Breast epithelium (tissue), 4 donors: Measurements from ENCODE around the gene ZBTB5. TPM values are rescaled to one million over a fixed set of nuclear protein-coding genes. Genes with fewer than 3 reads are reported as not detected.
A peak's percentile ranks its signal among the peaks of the same experiment; 100 is the strongest.

Experiments
- DNase-seq, 2 donors: peaks; one replicate each; pipeline ENCODE4 v3.0.0-alpha.2; 2019; ENCODE audit warnings: low spot score in 2 of 2
- H3K27ac ChIP-seq, 2 donors: fragments of 200-600 bp; sonication (generic) in 1 of 2; one replicate each; pipeline ENCODE4 v1.5.1; 2016 to 2019; ENCODE audit warnings: mild to moderate bottlenecking in 1 of 2
- H3K27me3 ChIP-seq, 2 donors: fragments of 200-600 bp; sonication (generic) in 1 of 2; one replicate each; pipeline versions ENCODE4 v1.5.1 to v1.6.0; 2017 to 2019; ENCODE audit warnings: control low read depth in 1 of 2, mild to moderate bottlenecking in 1 of 2
- H3K36me3 ChIP-seq: fragments of 200-600 bp; one replicate; pipeline ENCODE4 v1.5.1; 2019
- H3K4me1 ChIP-seq, 2 donors: fragments of 200-600 bp; sonication (generic); one replicate each; pipeline ENCODE4 v1.5.1; 2016 to 2019; ENCODE audit warnings: control low read depth in 1 of 2
- H3K4me3 ChIP-seq, 3 donors: fragments of 200-600 bp; sonication (generic); 1 replicate in 2 of 3; 2 replicates in 1 of 3; pipeline ENCODE4 v1.5.1; 2016 to 2019; ENCODE audit warnings: mild to moderate bottlenecking in 3 of 3, moderate library complexity in 2 of 3
- H3K9me3 ChIP-seq, 2 donors: fragments of 200-600 bp; sonication (generic) in 1 of 2; one replicate each; pipeline ENCODE4 v1.5.1; 2016 to 2019; ENCODE audit warnings: control low read depth in 1 of 2
- CTCF ChIP-seq, 3 donors: fragments of 450-650 bp; IDR thresholded peaks; one replicate each; pipeline ENCODE4 v1.5.1; 2016 to 2017; ENCODE audit warnings: antibody characterized with exemption in 3 of 3, mild to moderate bottlenecking in 3 of 3, moderate library complexity in 3 of 3
- POLR2A ChIP-seq: fragments of 450-650 bp; IDR thresholded peaks from one replicate; pipeline ENCODE4 v1.6.1; 2016; ENCODE audit warnings: antibody characterized with exemption, mild to moderate bottlenecking, moderate library complexity
- POLR2AphosphoS5 ChIP-seq, 3 donors: sonication (generic); formaldehyde crosslinking; IDR thresholded peaks; one replicate each; pipeline ENCODE4 v1.6.1; 2017; ENCODE audit warnings: antibody characterized with exemption in 3 of 3
- intact Hi-C: fragments of 100-400 bp; cut with DNase I; formaldehyde crosslinking; loops from one replicate; pipeline ENCODE4 v1.15.1; 2023; ENCODE audit warnings: low total_unique reads
- total RNA-seq, 3 donors: library from RNA; depleted of rRNA; stranded (reverse); fragments of >200 nt; gene quantifications; one replicate each; pipeline ENCODE4 v1.1.0, GENCODE V29; 2016

Gene ZBTB5
- total RNA-seq, 3 donors from 2014 or later: 10.6 to 21.5 (median 14.7) TPM

DNA sequence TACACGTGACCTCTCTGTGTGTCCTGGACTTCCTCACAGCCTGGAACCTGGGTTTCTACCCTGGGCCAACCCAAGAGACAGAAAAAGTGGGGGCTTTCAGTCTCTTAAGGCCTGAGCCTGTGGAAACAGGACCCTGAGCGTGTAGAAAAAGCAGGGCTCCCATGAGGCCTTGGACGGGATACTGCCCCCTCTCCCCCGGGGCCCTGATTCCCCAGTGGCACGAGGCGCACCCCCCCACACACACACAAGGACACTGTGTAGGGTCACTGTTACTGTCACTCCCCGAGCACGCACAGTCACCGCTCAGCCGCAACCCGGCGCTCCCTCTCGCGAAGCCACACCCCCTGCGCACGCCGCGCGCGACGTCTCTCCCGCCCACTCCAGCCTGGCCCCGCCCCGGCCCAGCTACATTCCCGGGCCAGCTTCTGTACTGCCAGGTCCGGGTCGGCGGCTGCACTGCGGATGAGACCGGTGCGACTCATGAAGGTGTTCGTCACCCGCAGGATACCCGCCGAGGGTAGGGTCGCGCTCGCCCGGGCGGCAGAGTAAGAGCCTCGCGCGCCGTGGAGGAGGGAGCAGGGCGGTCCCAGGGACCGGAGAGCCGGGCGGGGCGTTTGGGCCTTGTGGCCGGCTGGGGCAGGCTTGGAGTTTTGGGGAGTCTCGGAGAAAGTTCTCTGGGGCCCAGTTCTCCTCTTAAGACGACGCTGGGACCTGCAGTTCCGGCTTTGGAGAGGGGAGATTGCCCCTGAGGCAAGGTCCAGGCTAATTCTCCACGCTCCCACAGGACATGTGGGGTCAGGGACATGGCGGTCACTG, 42.8 kb downstream of the ZBTB5 start, which contains the start of gene GRHPR:
TSS of gene GRHPR (plus strand) at position 408 of the 816 bp plus-strand sequence. CDS start at position 463, 55 bp downstream.
- DNase-seq: peak; percentile 77 to 89
- H3K27ac ChIP-seq: peak within 1 kb of the TSS; percentile 84 to 89
- intact Hi-C loops: loop anchor here (10.0 kb wide), 2 partner anchors 62 to 322 kb away; partner anchors contain the start of gene POLR1E
- no peaks in the 10 kb centered on the region for H3K9me3 ChIP-seq
- peaks cover 12 to 23% of the 10 kb centered on the region in 2 donors for H3K4me1 ChIP-seq
- peak; percentile 69 to 80 (median 69) for TF ChIP-seq POLR2AphosphoS5 (IDR thresholded peaks at IDR 0.05)
- no peak for TF ChIP-seq CTCF (IDR thresholded peaks at IDR 0.05)
- TF ChIP-seq POLR2A: peak; percentile 51
- no peaks in the 10 kb centered on the region for H3K36me3 ChIP-seq
- H3K4me3 ChIP-seq: peak within 1 kb of the TSS; percentile 71 to 75 (median 73)
- H3K27me3 ChIP-seq: no peaks in the 10 kb centered on the region

- Histone ChIP-seq H3K27me3 (no peaks in the 10 kb centered on the region), H3K27ac (peak overlapping the region; percentile 84 to 89), H3K36me3 (no peaks in the 10 kb centered on the region), H3K4me3 (peak overlapping the region; percentile 71 to 75 (median 73)), H3K9me3 (no peaks in the 10 kb centered on the region), H3K4me1 (peaks cover 12 to 23% of the 10 kb centered on the region in 2 donors)
- no peak for DNase-seq
- no peak for TF ChIP-seq POLR2AphosphoS5 (IDR thresholded peaks at IDR 0.05)
- intact Hi-C loops: loop anchor here (10.0 kb wide), 2 partner anchors 63 to 323 kb away; partner anchors contain the start of gene POLR1E
These were observed 43.3 kb downstream of the ZBTB5 start for GRCh38 chr9:37421914-37422288.

DNA sequence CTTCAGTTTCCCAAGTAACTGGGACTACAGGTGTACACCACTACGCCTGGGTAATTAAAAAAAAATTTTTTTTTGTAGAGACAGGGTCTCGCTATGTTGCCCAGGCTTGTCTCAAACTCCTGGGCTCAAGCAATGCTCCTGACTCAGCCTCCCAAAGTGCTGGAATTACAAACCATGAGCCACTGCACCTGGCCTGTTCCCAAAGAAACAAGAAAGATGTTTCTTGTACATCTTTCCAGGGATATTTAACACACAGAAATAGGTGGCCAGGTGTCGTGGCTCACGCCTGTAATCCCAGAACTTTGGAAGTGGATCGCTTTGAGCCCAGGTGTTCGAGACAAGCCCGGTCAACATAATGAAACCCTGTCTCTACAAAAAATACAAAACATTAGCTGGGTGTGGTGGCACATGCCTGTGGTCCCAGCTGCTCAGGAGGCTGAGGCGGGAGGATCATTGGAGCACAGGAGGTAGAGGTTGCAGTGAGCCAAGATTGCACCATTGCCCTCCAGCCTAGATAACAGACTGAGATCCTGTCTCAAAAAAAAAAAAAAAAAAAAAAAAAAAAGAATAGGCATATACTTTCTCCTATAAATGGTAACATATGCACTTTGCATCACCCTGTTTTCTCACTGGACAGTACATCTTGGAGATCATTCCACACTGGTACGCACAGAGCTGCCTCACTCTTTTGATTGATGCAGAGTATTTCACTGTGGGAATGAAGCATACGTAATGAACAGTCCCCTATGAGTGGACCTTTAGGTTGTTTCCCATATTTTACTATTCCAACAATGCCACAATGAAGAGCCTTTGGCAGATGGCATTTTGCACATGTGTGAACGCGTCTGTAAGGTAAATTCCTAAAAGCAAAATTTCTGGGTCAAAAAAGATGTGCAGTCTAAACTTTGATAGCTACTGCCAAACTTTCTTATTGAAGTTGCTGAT, 44.7 kb downstream of the ZBTB5 start:
- Histone ChIP-seq H3K4me1 (peaks cover 12 to 23% of the 10 kb centered on the region in 2 donors), H3K4me3 (no peak overlapping the region), H3K9me3 (no peaks in the 10 kb centered on the region), H3K36me3 (no peaks in the 10 kb centered on the region), H3K27me3 (no peaks in the 10 kb centered on the region), H3K27ac (no peak overlapping the region)
- TF ChIP-seq POLR2A (no peak), POLR2AphosphoS5 (IDR thresholded peaks at IDR 0.05) (no peak), CTCF (IDR thresholded peaks at IDR 0.05) (no peak)
- no peak for DNase-seq
- intact Hi-C loops: loop anchor here (10.0 kb wide), 2 partner anchors 64 to 324 kb away; partner anchors contain the start of gene POLR1E

DNA sequence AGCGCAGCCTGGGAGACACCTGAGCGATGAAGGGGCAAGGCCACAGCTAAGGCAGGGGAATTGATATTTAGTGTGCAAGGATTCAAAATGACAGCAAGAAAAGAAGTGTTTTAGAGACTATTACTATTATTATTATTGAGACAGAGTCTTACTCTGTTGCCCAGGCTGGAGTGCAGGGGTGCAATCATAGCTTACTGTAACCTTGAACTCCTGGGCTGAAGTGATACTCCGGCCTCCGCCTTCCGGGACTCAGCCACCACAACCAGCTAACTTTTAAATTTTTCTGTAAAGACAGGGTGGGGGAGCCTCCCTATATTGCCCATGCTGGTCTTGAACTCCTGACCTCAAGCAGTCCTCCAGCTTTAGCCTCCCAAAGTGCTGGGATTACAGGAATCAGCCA, 46.0 kb downstream of the ZBTB5 start:
- Histone ChIP-seq H3K9me3 (no peaks in the 10 kb centered on the region), H3K36me3 (no peaks in the 10 kb centered on the region), H3K27me3 (no peaks in the 10 kb centered on the region), H3K4me3 (no peak overlapping the region), H3K27ac (no peak overlapping the region), H3K4me1 (peaks cover 2 to 14% of the 10 kb centered on the region in 2 donors)
- no peak for DNase-seq
- TF ChIP-seq POLR2AphosphoS5 (IDR thresholded peaks at IDR 0.05) (no peak), CTCF (IDR thresholded peaks at IDR 0.05) (no peak), POLR2A (no peak)
- intact Hi-C loops: no loop called here

DNA sequence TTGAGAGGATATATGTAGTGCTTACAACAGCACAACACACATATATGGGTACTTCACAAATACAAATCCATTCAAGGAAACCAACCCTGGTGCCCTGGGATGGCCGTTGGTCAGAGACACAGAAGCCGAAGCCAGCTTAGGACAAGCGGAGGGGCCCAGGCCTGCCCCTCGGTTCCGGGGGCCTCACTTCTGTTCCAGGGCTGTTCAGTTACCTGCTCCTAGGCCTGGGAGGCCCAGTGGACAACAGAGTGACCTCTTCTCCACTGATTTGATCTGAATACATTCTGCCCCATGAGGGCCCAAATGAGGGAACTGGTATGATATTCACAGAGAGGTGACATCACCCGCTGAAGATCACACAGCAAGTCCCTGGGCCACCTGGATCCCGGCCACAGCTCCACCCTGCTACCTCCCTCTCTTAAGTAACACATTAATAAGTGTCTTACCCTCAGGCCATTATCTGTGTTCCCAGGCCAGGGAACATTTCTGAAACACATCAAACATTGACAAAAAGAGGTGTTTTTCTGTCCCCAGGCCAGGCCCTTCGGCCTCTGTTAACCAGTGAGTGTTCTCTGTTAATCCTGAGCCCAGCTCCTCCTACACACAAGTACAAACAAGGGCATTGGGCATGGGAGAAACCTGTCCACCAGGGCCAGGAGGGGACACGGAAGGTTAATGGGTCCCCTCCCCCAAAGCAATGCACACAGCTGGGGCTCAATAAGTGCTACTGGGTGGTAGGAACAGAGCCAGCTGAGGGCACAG, 47.2 kb downstream of the ZBTB5 start:
- Histone ChIP-seq H3K36me3 (no peaks in the 10 kb centered on the region), H3K4me1 (peaks cover 0 to 5% of the 10 kb centered on the region in 2 donors), H3K27ac (peak overlapping the region in 1 of 2 donors; percentile 22), H3K4me3 (no peak overlapping the region), H3K27me3 (no peaks in the 10 kb centered on the region), H3K9me3 (no peaks in the 10 kb centered on the region)
- TF ChIP-seq POLR2A: no peak
- DNase-seq: peak in 1 of 2 donors; percentile 36
- intact Hi-C loops: no loop called here
